Cardiac septum (tissue), 1 donor: ENCODE measurements around the gene FRMD3. TPM values are rescaled to one million over a fixed set of nuclear protein-coding genes. Genes with fewer than 3 reads are reported as not detected.

Experiments
- DNase-seq: peaks from one replicate; pipeline ENCODE4 v3.0.0-alpha.2; 2020; ENCODE audit warnings: low spot score
- intact Hi-C: fragments of 100-400 bp; cut with DNase I; formaldehyde crosslinking; loops from one replicate; pipeline ENCODE4 v1.14.0; 2022
- long read RNA-seq: library from polyadenylated mRNA; unstranded; transcript quantifications from one replicate; pipeline ENCODE4 v2.0.0, GENCODE V29; 2021
- total RNA-seq: library from RNA; stranded (reverse); fragmentation: NEBNext Ultra II Directional; extraction: Animal tissue kit (Norgen Biotek cat#: 25700); gene quantifications from one replicate; pipeline ENCODE4 v1.2.1, GENCODE V29; 2021
- donor health status: DM: no; HTN: no; CAD: no.

FRMD3 gene
- total RNA-seq = 123 TPM
- long read RNA-seq, full-length matches to known transcripts = 36 of 100 reads
- long read RNA-seq, partial matches to known transcripts = 46 of 100 reads
- long read RNA-seq, other reads (novel, unspliced or antisense) = 18 of 100 reads

DNA sequence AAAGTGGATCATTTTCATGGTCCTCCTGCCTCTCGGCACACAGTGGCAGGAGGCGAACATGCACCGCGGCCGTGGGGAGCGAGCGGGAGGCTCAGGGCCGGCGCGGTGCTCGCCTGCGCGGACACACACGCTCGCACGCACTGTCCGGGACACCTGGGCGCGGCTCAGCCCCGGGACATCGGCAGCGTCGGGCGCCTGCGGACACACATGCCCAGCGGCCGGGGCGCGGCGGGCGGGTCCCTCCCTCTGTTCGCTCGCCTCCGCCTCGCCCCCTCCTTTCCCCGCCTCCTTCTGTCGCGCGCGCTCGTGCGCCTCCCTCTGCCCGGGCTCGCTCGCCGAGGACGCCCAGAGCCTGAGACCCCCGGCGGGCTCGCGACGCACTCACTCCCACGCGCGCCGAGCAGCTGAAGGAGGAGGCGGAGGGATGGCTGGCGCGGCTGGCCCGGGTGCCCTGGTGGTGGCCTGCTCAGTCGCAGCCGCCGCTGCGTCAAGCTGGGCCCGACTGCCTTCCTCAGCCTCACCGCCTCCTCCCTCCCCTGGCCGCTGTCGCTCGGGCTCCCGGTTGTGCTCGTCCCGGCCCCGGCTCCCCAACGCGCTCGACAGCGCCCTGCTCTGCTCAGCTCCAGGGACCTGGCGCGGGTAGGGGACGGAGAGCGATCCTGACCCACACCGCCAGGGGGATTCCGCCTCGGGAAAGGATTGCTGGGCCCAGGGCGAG, at the start of gene FRMD3:
TSS of gene FRMD3 (minus strand) at position 230 of the 718 bp plus-strand sequence. CDS start at position 60, 170 bp downstream.
- DNase-seq = peak; percentile 92
- intact Hi-C loops = loop anchor here (2.0 to 5.0 kb wide), 4 partner anchors 71 to 320 kb away; no protein-coding TSS in a partner anchor

DNA sequence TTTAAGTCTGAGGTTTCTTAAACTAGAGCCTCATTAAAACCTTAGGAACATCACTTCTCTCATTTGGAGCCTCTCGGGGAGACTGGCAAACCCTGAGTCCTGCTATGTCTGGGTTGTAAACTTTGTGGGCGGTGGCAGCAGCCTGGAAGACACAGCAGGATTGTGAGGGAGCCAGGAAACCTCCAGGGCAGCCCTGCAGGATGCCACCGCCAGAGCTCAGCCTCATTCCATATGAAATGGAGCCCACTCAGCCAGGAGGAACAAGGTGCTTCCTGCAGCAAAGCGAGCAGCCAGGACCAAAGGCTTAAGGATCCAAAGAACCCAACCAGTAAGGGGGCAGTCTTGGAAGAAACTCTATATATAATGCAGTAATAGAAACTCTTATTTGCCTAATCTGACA, 46.8 kb upstream of the FRMD3 start:
- intact Hi-C loops = no loop called here
- DNase-seq = no peak

DNA sequence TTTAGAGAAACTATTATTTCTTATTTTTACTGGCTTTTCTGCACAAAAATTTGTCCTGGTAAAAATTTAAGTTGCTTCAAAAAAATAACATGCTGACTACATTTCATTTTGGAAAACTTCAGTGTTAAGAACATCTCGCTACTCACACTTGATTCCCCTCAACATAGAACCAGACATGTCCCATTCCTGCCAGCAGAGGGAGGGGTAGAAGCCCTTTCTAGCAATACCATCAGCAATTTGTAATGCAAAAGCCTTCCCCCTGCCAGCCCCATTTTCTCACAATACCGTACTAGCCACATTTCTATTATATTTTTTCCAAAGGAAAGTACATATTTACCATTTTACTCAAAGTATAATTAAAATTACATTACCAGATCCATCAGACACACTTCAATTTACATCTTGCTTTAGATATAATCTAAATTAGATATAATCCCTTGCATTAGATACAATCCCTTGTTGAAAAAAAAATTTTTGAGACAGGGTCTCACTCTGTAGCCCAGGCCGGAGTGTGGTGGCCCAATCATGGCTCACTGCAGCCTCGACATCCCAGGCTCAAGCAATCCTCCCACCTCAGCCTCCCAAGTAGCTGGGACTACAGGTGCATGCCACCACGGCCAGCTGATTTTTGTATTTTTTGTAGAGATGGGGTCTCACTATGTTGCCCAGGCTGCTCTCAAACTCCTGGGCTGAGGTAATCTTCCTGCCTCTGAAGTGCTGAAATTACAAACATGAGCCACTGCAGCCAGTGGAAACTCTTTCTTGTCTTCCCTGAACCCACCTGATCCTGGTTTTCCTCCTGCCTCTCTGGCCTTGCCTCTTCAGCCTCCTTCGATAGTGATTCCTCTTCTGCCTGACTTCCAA, 45.2 kb upstream of the FRMD3 start:
- intact Hi-C loops = no loop called here
- DNase-seq = no peak

DNA sequence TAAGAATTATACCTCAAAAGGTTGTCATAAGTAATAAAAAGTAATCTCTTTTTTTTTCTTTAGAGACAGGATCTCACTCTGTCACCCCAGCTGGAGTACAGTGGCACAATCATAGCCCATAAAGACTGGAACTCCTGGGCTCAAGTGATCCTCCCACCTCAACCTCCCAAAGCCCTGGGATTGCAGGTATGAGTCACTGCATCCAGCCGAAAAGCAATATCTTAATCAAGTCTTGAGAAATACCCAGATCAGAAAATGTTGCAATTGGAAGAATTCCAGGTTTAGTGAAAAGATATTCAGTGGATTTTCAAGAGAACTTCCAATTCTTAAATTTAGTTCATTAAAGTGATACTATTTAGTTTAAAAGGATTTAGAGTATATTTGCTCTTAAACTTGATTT, 43.8 kb upstream of the FRMD3 start:
- DNase-seq = no peak
- intact Hi-C loops = no loop called here

DNA sequence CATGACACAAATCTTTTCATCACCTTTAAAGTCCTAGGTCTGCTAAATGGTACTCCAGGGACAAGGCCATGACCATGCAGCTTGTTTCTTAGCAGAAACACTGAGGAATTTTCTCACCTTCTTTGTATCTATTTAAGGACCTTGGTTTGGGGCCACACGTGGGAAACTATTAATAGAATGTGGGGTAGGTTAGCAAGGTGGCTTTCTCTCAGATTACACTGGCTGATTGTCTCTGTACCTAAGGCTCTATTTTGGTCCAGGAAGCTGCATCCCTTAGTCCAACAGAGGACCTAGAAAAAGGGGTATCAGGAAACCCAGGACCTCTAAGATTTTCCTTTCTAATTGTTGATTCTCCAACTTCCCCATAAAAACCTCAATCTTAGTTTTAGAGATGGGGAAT, 36.3 kb upstream of the FRMD3 start:
- intact Hi-C loops = no loop called here
- DNase-seq = no peak

DNA sequence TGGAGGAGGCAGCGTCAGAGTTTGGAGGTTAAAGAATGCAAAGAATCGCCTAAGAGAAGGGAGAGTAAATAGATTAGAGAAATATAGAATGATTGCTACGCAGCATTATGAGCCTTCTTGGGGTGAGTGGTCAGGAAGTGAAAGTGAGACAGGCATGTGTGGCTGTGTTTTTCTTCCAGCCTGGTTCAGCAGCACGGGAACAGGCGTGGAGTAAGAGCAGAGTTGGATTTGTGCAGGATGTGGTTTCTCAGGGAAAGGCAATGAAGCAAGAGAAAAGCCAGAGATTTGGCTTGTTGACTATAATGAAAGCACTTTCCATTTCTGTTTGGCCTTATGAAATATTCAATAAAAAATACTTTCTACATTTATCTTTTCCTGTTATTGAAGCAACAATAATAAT, 34.3 kb upstream of the FRMD3 start:
- intact Hi-C loops = no loop called here
- no peak for DNase-seq

DNA sequence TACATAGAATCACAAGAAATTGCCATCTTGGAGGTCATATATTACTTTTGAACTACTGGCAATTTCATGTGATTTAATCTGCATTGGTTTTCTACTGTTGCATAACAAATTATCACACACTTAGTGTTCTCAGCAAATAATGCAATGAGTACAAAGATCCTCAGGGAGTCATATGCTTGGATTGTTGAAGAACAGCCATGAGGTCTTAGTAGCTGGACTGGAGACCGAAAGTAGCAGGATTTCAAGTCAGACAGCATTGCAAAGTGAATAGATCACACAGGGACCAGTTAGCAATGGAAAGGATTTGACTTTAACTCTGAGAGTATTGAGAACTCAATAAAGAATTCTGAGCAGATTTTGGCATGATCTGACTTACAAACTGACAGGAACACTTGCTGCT, 32.2 kb upstream of the FRMD3 start:
- intact Hi-C loops = no loop called here
- no peak for DNase-seq

DNA sequence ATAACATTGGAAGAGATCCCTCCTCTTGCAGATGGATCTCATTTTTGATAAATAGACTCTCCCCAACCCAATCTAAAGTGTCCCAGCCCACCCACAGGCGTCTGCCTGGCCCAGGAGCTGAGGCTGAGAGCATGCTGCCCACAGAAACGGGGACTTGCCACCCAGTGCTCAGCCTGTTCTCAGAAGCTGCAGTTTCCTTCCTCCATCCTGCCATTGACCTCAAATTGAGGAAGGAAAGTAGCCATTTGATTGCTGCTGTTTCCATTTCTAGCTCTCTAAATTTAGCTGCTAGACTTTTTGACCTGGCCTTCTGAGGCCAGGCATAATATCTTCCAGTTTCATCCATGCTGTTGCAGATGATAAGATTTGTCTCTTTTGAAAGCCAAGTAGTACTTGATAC, 31.1 kb upstream of the FRMD3 start:
- intact Hi-C loops = no loop called here
- no peak for DNase-seq

DNA sequence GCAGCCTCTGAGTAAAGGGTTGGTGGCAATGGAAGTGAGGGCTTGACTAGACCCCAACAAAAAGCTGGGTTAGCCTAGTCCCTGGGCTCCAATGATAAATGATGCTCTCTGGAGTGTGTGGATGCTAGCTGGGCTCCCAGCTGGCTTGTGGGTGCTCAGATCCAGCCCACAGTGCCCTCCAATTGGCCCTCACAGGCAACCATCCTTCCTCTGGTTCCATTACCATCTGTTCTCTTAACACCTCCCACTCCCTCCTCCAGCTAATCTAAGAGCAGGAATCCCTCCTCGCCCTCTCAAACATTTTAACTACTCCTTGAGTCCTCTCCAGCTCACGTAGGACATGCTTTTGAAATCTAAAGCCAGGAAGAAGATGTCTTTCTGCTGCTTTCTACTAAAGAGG, 25.2 kb upstream of the FRMD3 start:
- intact Hi-C loops = no loop called here
- no peak for DNase-seq

DNA sequence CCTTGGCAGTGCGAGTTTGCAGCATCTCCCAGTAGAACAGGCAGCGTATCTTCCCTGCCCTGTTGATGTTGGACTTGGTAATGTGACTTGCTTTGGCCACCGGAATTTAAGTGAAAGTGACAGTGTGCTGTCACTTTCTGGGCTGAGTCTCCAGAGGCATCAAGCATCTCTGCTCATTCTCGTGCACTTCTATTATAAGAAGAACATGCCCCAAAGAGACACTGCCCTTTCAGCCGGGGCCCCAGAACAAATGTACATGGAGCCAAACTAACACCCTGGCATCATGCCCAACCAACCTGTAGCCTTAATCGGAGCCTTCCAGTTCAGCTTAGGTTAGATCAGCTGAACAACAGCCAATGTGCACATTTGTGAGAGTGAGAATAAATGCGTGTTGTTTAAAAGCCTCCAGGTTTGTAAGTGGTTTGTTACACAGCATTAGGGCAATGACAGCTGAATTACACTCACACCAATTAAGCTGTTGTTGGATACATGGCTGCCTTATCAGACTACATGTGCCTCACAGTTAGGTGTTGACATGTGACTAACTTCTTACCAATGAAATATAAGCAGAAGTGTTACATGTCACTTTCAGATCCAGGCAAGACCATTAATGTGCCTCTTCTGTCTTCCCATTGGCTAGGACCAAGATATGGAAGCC, 22.1 kb upstream of the FRMD3 start:
- intact Hi-C loops = no loop called here
- no peak for DNase-seq

DNA sequence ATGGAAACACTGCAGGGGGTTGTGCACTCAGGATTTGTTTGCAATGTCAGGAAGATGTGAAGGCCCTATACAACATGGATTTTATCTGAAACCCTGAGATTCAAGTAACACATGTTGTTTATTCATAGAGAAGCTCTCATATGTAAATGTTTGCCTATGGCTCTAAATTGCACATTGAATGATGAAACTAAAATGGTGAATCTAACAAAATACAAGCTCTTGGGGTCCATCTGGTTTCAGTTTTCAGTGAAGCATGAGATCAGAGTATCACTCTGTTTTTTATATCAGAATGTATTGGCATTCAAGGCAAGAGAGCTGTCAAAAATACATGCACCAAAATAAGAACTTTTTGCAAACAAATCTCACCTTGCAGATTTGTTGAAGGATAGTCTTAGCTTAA, 19.6 kb upstream of the FRMD3 start:
- DNase-seq = no peak
- intact Hi-C loops = no loop called here

DNA sequence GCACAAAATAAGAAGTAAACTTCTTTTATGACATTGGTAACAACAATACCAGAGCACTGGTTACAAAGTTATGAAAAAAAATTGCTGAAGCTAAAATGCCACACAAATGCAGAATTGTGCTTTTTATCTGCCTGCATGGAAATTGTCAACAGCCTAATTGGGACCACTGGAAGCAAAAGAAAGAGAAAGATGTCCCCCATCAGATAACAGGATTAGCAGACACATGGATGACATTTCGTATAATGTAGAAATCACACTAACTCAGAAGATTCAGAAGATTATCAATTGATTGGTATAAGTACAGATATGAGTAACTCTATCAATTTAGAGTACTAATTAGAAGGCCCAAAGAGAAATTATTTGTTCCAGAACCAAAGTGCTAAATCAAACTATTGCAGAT, 19.1 kb upstream of the FRMD3 start:
- intact Hi-C loops = no loop called here
- DNase-seq = no peak

DNA sequence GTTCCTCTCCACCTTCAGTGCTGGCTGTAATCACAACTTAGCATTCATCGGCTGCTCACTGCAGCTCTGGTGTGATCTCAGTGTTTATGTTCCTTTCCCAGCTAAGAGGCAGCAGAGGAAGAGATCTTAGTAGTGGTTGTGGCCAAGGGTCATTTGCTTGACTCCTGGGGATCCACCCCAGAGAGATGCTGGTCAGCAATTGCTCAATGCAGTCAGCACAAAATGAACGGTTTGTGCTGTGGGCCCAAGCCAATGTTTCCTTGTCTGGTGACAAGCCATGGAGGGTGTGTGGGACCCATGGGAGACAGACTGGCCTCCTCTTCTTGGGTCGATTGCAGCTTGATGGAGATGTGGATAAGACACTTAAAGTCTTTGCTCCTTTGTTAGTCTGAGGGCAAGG, 16.1 kb upstream of the FRMD3 start:
- no peak for DNase-seq
- intact Hi-C loops = no loop called here

DNA sequence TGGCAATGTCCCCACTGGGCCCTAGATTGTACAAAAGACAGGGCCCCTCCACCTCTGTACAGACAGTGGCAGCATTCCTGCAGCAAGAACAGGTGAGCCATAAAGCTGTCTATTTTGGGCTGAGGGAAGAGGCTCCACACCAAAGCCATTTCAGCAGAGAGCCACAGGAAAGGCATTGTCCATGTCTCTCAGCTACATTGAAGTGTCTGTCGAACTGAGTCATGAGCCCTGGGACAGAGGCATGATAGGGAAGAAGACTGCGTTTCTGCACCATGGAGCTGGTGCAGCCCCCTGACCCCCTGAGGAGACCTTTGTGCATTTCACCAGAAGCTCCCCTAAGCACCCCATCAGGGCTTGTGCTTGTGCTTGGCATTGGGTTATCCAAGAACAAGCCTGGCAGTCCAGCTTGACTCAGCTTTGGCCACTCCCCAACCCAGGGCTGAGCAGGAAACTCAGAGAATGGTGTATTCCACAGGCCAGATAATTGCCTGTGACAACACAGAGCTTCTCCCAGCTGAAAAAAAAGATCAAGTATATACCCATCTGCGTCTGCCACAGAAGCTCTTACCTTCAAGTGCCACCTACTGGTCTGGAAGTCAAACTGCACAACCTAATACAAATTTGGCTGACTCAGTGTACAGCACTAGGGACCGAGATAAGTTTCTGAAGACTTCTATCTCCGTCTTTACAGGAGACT, 5.9 kb upstream of the FRMD3 start:
- no peak for DNase-seq
- intact Hi-C loops = loop anchor here (1.0 to 2.0 kb wide), 2 partner anchors 209 to 345 kb away; no protein-coding TSS in a partner anchor

DNA sequence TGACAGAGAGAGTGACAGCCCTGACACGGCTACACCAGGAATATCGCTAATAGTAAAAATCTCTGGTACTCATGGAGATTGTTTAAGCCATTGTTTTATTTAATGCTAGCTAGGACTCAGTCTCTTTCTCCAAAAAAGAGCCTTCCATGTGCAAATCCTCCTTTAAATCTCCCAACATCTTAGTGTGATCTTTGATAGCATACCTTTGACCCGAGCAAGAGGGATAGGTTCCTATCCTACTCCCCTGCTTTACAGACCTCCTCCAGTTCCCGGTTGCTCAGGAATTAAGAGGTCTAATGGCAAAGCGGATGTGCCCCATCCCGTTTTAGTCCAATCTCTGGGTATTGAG, 663 bp upstream of the FRMD3 start:
- intact Hi-C loops = loop anchor here (2.0 to 5.0 kb wide), 4 partner anchors 72 to 320 kb away; no protein-coding TSS in a partner anchor
- DNase-seq = no peak

DNA sequence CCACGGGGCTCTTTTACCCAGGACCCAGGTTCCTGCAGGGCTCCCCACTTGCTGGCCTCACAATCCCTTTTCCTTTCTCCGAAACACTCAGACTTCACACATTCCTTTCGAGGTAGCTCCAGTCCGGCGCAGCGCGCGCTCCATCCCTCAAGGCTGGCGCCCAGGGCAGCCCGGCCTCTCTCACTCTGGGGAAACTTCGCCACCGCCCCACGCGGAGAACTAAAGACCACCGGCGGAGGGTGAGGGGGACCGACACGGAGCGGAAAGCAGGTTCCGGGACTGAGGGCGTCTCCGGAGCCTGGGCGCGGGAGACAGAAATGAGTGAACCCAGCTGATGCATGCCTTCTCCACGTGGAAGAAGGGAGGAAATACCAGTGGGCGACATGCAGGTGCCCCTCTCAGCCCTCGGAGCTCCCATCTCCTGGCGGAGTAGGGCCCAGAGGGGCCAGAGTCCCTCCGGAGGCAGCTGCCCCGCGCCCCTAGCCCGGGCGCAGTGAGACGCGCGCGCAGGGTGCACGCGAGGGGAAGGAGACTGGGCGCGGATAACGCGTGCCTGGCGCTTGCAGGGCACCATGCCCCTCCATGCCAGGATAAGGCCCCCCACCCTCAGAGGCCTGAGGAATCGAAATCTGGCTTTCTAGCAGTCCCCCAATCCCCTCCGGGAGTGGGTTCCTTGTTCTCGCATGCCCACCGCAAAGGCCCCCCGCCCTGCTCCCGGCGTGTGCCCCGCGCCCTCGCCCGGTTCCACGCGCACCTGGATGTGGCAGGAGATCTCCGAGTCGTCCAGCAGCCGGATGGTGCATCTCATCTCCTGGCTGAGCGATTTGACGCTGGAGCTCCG, 650 bp downstream of the FRMD3 start:
- DNase-seq = no peak
- intact Hi-C loops = loop anchor here (2.0 to 5.0 kb wide), 4 partner anchors 70 to 319 kb away; no protein-coding TSS in a partner anchor

DNA sequence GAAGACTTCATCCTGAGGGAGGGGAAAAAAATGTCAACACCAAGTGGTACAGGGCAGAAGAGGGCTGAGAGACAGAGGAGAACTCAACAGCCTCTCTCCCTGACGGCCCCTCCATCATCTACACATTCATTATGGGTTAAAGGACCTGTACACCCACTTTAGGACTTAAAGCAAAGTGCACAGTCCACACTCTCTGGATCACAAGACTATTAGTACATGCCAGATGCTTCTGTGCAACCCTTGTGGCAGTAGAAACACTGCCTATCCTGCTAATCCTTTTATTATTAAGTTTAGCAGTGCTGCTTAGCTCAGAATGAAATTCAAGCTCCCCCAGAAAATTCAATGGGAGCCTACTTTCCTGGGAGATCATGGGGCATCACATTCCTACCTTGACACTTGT, 1.9 kb downstream of the FRMD3 start:
- no peak for DNase-seq
- intact Hi-C loops = loop anchor here (5.0 kb wide), 2 partner anchors 69 to 104 kb away; no protein-coding TSS in a partner anchor

DNA sequence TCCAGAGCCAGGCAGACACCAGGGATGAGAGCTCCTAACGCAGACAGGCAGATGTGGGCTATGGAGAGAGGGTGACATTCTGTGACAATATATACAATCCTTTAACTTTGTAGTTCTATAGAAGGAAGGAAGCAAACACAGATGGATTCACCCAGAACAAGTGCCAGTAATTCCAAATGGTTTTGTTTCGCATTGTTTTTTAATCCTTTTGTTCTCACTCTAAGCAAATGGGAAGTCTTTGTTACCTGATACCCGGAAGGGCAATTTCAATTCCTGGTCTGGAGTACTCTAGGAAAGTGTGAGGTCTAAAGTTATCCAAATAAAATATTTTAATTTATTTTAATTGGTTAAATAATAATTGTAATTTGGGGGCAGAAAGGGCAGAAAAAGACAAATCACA, 2.5 kb downstream of the FRMD3 start:
- intact Hi-C loops = loop anchor here (5.0 kb wide), 2 partner anchors 68 to 103 kb away; no protein-coding TSS in a partner anchor
- no peak for DNase-seq

DNA sequence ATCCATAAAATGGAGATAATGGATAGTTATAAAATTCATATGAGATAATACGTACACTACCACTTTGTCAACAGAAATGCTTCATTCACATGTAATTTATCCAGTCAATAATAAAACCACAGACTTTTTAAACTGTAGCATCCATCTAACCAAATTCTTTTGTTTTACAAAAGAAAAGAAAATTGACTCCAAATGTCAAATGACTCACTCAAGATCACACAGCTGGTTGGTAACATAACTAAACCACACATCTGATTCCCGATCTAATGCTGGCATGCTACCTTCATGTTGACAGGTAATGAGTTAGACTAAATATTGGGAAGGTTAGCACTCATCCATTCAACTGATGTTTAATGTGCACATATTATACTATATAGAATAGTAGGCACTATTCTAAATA, 4.9 kb downstream of the FRMD3 start:
- intact Hi-C loops = no loop called here
- no peak for DNase-seq
